Measurements from ENCODE around the gene C3orf20. TPM values are rescaled to one million over a fixed set of nuclear protein-coding genes. Genes with fewer than 3 reads are reported as not detected.

The C3orf20 gene
- total RNA-seq, 1 experiment from 2014 or later, result not detected

DNA sequence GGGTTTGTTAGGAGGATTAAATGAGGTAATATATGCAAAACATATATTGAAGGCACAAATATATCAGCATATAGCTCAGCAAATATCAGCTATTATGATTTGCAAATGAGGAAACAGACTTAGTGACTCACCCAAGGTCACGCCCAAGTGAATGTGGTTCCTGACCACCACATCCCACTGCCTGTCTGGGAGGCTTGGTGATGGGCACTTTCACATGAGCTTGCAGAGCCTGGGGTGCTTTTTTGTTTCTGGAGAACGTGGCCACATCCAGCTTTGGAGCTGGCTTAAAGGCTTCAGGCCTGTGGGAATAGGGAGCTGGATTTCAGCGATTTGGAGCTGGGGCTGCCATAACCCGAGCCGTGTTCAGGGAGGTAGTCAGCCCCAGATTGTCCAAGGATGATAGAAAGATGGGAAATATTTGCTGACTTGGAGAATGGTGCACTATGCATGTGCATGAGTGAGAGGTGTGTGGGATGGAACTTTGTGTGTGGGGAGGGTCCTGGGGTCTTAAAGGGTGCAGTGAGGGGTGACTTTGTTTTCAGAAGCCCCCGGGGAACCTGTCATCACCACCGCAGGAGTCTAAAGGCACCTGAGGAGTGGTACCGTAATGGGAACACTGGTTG is 131.8 kb downstream of the C3orf20 start:
- Histone ChIP-seq H3K4me3 (ENCODE audit: low read depth in 2 of 2, low read length in 2 of 2) (no peak overlapping the region), H3K36me3 (ENCODE audit: control insufficient read depth, insufficient read depth, low read length) (no peaks in the 10 kb centered on the region), H3K4me1 (ENCODE audit: control insufficient read depth, insufficient read depth, low read length) (no peaks in the 10 kb centered on the region), H3K27me3 (ENCODE audit: control insufficient read depth, insufficient read depth, low read length) (peaks cover 4% of the 10 kb centered on the region), H3K9me3 (ENCODE audit: control insufficient read depth, insufficient read depth, low read depth, low read length) (no peaks in the 10 kb centered on the region), H3K27ac (ENCODE audit: low read length) (no peak overlapping the region)
- intact Hi-C loops (cut with micrococcal nuclease; ENCODE audit: unreplicated experiment) (no loop called here), in situ Hi-C loops (cut with HindIII; ENCODE audit: low pct_unique_long_range_greater_than_20kb, low sequenced_read_pairs) (no loop called here)
- POLR2A ChIA-PET, result no interaction called here
- CTCF ChIA-PET, result no interaction called here
- BruUV-seq (replicated peaks), result no TSS peak
- TF ChIP-seq, protein P1, sequence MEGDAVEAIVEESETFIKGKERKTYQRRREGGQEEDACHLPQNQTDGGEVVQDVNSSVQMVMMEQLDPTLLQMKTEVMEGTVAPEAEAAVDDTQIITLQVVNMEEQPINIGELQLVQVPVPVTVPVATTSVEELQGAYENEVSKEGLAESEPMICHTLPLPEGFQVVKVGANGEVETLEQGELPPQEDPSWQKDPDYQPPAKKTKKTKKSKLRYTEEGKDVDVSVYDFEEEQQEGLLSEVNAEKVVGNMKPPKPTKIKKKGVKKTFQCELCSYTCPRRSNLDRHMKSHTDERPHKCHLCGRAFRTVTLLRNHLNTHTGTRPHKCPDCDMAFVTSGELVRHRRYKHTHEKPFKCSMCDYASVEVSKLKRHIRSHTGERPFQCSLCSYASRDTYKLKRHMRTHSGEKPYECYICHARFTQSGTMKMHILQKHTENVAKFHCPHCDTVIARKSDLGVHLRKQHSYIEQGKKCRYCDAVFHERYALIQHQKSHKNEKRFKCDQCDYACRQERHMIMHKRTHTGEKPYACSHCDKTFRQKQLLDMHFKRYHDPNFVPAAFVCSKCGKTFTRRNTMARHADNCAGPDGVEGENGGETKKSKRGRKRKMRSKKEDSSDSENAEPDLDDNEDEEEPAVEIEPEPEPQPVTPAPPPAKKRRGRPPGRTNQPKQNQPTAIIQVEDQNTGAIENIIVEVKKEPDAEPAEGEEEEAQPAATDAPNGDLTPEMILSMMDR (IDR thresholded peaks at IDR 0.05), result no peak
- TF ChIP-seq, protein P2, sequence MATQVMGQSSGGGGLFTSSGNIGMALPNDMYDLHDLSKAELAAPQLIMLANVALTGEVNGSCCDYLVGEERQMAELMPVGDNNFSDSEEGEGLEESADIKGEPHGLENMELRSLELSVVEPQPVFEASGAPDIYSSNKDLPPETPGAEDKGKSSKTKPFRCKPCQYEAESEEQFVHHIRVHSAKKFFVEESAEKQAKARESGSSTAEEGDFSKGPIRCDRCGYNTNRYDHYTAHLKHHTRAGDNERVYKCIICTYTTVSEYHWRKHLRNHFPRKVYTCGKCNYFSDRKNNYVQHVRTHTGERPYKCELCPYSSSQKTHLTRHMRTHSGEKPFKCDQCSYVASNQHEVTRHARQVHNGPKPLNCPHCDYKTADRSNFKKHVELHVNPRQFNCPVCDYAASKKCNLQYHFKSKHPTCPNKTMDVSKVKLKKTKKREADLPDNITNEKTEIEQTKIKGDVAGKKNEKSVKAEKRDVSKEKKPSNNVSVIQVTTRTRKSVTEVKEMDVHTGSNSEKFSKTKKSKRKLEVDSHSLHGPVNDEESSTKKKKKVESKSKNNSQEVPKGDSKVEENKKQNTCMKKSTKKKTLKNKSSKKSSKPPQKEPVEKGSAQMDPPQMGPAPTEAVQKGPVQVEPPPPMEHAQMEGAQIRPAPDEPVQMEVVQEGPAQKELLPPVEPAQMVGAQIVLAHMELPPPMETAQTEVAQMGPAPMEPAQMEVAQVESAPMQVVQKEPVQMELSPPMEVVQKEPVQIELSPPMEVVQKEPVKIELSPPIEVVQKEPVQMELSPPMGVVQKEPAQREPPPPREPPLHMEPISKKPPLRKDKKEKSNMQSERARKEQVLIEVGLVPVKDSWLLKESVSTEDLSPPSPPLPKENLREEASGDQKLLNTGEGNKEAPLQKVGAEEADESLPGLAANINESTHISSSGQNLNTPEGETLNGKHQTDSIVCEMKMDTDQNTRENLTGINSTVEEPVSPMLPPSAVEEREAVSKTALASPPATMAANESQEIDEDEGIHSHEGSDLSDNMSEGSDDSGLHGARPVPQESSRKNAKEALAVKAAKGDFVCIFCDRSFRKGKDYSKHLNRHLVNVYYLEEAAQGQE (IDR thresholded peaks at IDR 0.05; ENCODE audit: insufficient read depth in 1 of 2, low read depth in 2 of 2, low read length in 1 of 2), result no peak
- DNase-seq (ENCODE audit: low read depth, low spot score) (no peak), ATAC-seq (no peak)

DNA sequence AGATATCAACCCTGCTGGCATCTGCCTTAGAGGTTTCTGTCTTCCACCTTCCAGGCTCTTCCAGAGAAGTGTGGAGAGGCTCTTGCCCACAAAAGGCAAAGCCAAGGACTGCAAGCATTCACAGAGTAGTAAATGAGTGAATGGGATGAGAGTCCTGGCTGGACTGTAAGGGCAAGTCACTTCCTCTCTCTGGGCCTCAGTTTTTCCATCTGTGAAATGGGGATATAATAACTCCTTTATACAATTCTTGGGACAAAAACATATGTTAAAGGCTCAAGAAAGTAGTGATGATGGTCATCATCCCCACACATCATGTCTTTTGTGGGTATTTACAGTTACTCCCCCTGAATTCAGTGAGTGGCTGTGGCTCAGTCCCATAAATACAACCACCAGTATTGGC is 133.1 kb downstream of the C3orf20 start:
- Histone ChIP-seq H3K4me3 (ENCODE audit: low read depth in 2 of 2, low read length in 2 of 2) (no peak overlapping the region), H3K27ac (ENCODE audit: low read length) (no peak overlapping the region), H3K36me3 (ENCODE audit: control insufficient read depth, insufficient read depth, low read length) (no peaks in the 10 kb centered on the region), H3K4me1 (ENCODE audit: control insufficient read depth, insufficient read depth, low read length) (no peaks in the 10 kb centered on the region), H3K27me3 (ENCODE audit: control insufficient read depth, insufficient read depth, low read length) (peaks cover 13% of the 10 kb centered on the region), H3K9me3 (ENCODE audit: control insufficient read depth, insufficient read depth, low read depth, low read length) (no peaks in the 10 kb centered on the region)
- TF ChIP-seq, protein P1 (IDR thresholded peaks at IDR 0.05), result no peak
- TF ChIP-seq POLR2AphosphoS5 (IDR thresholded peaks at IDR 0.05; ENCODE audit: low read depth, low read length) (no peak), SIN3A (IDR thresholded peaks at IDR 0.05; ENCODE audit: borderline replicate concordance, insufficient read depth, low read depth, low read length) (no peak), TCF7L2 (IDR thresholded peaks at IDR 0.05; ENCODE audit: low read depth, low read length) (no peak)
- in situ Hi-C loops (cut with HindIII; ENCODE audit: low pct_unique_long_range_greater_than_20kb, low sequenced_read_pairs), result no loop called here
- BruUV-seq (replicated peaks), result no TSS peak
- intact Hi-C loops (cut with micrococcal nuclease; ENCODE audit: unreplicated experiment), result no loop called here
- CTCF ChIA-PET, result no interaction called here
- ATAC-seq (no peak), DNase-seq (ENCODE audit: low read depth, low spot score) (no peak)
- POLR2A ChIA-PET, result no interaction called here
